GM12892 (cell line): ENCODE results near the gene CDC37.

Experiments
- POLR2A ChIP-seq: IDR thresholded peaks from 2 replicates; pipeline ENCODE4 v1.6.1; 2011; ENCODE audit warnings: low read depth, low read length, control low read depth
- TAF1 ChIP-seq: IDR thresholded peaks from 2 replicates; pipeline ENCODE4 v1.6.1; 2011; ENCODE audit warnings: low read depth, mild to moderate bottlenecking, control low read depth, low read length, borderline replicate concordance

GRCh38 chr19:10427169-10427568, 23.8 kb upstream of the CDC37 start:
- no peak for TF ChIP-seq TAF1
- no peak for TF ChIP-seq POLR2A
